ENCODE data around the gene RGS6. TPM values are rescaled to one million over a fixed set of nuclear protein-coding genes. Genes with fewer than 3 reads are reported as not detected.

RGS6 gene
- total RNA-seq, 4 donors from 2014 or later: 0.46 to 3.7 (median 1.6) TPM

DNA sequence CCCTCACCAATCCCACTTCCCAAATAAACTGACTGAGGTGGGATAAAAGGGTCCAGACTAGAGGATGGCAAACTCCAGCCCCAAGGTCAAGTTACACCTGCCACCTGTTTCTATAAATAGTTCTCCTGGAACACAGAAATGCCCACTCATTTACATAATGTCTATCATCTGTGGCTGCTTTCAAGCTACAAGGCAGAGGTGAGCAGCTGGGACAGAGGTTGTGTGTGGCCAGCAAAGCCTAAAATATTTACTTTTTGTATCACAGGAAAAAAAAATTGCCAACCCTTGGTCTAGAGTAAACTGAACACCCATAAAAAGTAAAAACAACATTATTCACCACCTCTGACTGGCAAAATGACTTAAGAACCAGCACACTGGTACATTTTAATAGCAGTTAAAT lies 269.4 kb downstream of the RGS6 start:
- intact Hi-C loops (cut with DNase I; ENCODE audit: low total_unique reads): no loop called here

DNA sequence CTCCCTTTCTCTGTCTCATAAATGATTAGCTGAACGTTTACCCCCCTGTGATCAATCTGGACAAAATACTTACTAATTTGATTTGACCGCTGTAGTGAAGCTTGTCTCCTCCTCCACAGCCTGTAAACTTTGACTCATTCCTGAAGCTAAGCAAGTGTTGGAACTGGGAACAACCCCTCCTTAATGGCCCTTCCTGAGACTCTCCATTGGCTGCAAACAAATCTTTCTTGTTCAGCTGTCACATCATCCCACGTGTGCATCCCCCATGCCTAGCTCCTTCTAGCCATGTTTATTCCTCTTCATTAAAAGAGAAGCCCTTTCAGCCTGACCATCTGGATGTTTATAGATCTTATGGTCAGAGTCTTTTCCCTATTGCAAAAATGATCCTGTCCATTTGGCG lies 281.2 kb downstream of the RGS6 start:
- intact Hi-C loops (cut with DNase I; ENCODE audit: low total_unique reads) (no loop called here), in situ Hi-C loops (cut with MboI; ENCODE audit: low sequenced_read_pairs in 4 of 4) (no loop called here)
- Histone ChIP-seq H3K27ac (no peak overlapping the region), H3K4me3 (no peak overlapping the region), H3K27me3 (no peaks in the 10 kb centered on the region), H3K9me3 (no peaks in the 10 kb centered on the region), H3K36me3 (no peaks in the 10 kb centered on the region), H3K4me1 (no peaks in the 10 kb centered on the region)
- no peak for DNase-seq
- no peak for TF ChIP-seq POLR2A (IDR thresholded peaks at IDR 0.05)
- TF ChIP-seq, protein P1, sequence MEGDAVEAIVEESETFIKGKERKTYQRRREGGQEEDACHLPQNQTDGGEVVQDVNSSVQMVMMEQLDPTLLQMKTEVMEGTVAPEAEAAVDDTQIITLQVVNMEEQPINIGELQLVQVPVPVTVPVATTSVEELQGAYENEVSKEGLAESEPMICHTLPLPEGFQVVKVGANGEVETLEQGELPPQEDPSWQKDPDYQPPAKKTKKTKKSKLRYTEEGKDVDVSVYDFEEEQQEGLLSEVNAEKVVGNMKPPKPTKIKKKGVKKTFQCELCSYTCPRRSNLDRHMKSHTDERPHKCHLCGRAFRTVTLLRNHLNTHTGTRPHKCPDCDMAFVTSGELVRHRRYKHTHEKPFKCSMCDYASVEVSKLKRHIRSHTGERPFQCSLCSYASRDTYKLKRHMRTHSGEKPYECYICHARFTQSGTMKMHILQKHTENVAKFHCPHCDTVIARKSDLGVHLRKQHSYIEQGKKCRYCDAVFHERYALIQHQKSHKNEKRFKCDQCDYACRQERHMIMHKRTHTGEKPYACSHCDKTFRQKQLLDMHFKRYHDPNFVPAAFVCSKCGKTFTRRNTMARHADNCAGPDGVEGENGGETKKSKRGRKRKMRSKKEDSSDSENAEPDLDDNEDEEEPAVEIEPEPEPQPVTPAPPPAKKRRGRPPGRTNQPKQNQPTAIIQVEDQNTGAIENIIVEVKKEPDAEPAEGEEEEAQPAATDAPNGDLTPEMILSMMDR (IDR thresholded peaks at IDR 0.05 in 4 of 5, conservative IDR thresholded peaks at IDR 0.05 in 1 of 5): no peak
- ATAC-seq: no peak

More for the DNA sequence above, 269.4 kb downstream of the RGS6 start:
- no peak overlapping the region for H3K4me3 ChIP-seq
- TF ChIP-seq POLR2A (IDR thresholded peaks at IDR 0.05): no peak
- TF ChIP-seq, protein P1 (IDR thresholded peaks at IDR 0.05 in 4 of 5, conservative IDR thresholded peaks at IDR 0.05 in 1 of 5): no peak
- no peaks in the 10 kb centered on the region for H3K9me3 ChIP-seq
- in situ Hi-C loops (cut with MboI; ENCODE audit: low sequenced_read_pairs in 4 of 4): no loop called here
- H3K36me3 ChIP-seq: no peaks in the 10 kb centered on the region
- ATAC-seq (no peak), DNase-seq (no peak)
- no peaks in the 10 kb centered on the region for H3K4me1 ChIP-seq
- no peaks in the 10 kb centered on the region for H3K27me3 ChIP-seq
- H3K27ac ChIP-seq: no peak overlapping the region

DNA sequence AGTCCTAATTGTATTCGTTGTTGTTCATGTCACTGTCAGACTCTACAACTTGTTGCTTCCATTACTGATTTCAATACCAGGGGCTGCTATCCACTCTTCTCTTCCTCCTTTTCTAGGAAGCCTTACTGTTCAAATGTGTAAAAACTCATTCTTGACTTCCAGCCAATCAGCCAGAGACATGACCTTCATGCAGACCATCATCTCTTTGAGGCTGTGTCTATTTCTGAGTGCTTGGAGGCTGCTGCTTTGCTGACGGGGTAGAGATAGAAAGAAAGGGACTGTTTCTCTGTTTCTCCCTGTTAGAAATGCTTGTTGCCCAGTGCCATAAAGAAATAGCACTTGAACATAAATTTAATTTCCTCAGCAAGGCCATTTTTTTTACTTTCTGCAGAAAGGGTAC lies 282.9 kb downstream of the RGS6 start:
- H3K9me3 ChIP-seq: no peaks in the 10 kb centered on the region
- intact Hi-C loops (cut with DNase I; ENCODE audit: low total_unique reads) (no loop called here), in situ Hi-C loops (cut with MboI; ENCODE audit: low sequenced_read_pairs in 4 of 4) (no loop called here)
- ATAC-seq (no peak), DNase-seq (no peak)
- no peak overlapping the region for H3K4me3 ChIP-seq
- no peak for TF ChIP-seq POLR2A (IDR thresholded peaks at IDR 0.05)
- TF ChIP-seq, protein P1 (IDR thresholded peaks at IDR 0.05 in 4 of 5, conservative IDR thresholded peaks at IDR 0.05 in 1 of 5): no peak
- H3K27me3 ChIP-seq: no peaks in the 10 kb centered on the region
- no peak overlapping the region for H3K27ac ChIP-seq
- H3K36me3 ChIP-seq: no peaks in the 10 kb centered on the region
- no peaks in the 10 kb centered on the region for H3K4me1 ChIP-seq

DNA sequence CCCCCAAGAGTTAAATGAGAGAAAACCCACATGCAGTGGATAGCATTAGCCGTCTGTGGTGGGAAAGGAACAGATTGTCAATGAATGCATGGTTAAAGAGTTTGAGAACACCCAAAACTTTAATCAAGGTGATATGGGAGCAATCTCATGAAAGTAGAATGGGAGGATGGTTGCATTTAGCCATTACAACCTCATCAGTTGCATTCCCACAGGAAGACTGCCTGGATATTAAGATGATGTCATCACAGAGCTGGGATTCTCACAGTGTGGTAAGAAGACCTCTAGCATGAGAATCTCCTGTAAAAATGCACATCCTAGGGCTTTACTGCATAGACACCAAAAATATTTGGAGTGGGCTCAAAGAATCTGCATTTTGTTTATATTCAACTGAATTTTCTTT lies 284.9 kb downstream of the RGS6 start:
- ATAC-seq (no peak), DNase-seq (no peak)
- TF ChIP-seq, protein P1 (IDR thresholded peaks at IDR 0.05 in 4 of 5, conservative IDR thresholded peaks at IDR 0.05 in 1 of 5): no peak
- no peak for TF ChIP-seq POLR2A (IDR thresholded peaks at IDR 0.05)
- no peaks in the 10 kb centered on the region for H3K27me3 ChIP-seq
- H3K4me1 ChIP-seq: no peaks in the 10 kb centered on the region
- H3K4me3 ChIP-seq: no peak overlapping the region
- no peaks in the 10 kb centered on the region for H3K36me3 ChIP-seq
- in situ Hi-C loops (cut with MboI; ENCODE audit: low sequenced_read_pairs in 4 of 4) (no loop called here), intact Hi-C loops (cut with DNase I; ENCODE audit: low total_unique reads) (no loop called here)
- no peaks in the 10 kb centered on the region for H3K9me3 ChIP-seq
- no peak overlapping the region for H3K27ac ChIP-seq

DNA sequence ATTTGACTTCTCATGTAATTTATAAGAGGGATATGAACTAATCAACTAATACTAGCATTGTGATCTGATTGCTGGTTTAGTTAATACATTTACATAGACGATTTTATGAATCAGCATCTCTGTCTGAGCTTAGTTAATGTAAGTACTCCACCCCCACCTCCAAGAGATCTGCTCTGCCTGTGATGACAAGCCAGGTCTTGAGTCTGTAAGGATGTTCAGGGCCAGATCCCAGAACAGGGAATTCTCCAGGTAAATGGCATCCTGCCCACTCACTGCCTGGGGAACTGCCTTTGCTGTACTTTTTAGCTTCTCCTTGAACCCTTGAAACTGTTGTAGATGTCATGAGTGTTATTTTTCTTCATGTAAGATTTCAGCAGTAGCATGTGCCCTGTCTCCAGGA lies 289.8 kb downstream of the RGS6 start:
- ATAC-seq (no peak), DNase-seq (no peak)
- intact Hi-C loops (cut with DNase I; ENCODE audit: low total_unique reads) (no loop called here), in situ Hi-C loops (cut with MboI; ENCODE audit: low sequenced_read_pairs in 4 of 4) (no loop called here)
- Histone ChIP-seq H3K27ac (no peak overlapping the region), H3K27me3 (no peaks in the 10 kb centered on the region), H3K36me3 (no peaks in the 10 kb centered on the region), H3K4me1 (no peaks in the 10 kb centered on the region), H3K4me3 (no peak overlapping the region), H3K9me3 (no peaks in the 10 kb centered on the region)
- TF ChIP-seq, protein P1 (IDR thresholded peaks at IDR 0.05 in 4 of 5, conservative IDR thresholded peaks at IDR 0.05 in 1 of 5): no peak
- TF ChIP-seq POLR2A (IDR thresholded peaks at IDR 0.05): no peak

All from gastrocnemius medialis (tissue), 4 donors.